Stimulated activated CD4-positive, alpha-beta T cell treated with anti-CD3 and anti-CD28 coated beads, Interleukin-2, amount 100 ng/mL, for 24 hours (primary cell): ENCODE data around the gene TCF7.

ENCODE experiments used
- DNase-seq, 2 donors: peaks; one replicate each; pipeline ENCODE4 v3.0.0-alpha.2; 2020

TCF7 gene

GRCh38 chr5:134131578-134132350 is 17.3 kb downstream of the TCF7 start:
- no peak for DNase-seq

DNA sequence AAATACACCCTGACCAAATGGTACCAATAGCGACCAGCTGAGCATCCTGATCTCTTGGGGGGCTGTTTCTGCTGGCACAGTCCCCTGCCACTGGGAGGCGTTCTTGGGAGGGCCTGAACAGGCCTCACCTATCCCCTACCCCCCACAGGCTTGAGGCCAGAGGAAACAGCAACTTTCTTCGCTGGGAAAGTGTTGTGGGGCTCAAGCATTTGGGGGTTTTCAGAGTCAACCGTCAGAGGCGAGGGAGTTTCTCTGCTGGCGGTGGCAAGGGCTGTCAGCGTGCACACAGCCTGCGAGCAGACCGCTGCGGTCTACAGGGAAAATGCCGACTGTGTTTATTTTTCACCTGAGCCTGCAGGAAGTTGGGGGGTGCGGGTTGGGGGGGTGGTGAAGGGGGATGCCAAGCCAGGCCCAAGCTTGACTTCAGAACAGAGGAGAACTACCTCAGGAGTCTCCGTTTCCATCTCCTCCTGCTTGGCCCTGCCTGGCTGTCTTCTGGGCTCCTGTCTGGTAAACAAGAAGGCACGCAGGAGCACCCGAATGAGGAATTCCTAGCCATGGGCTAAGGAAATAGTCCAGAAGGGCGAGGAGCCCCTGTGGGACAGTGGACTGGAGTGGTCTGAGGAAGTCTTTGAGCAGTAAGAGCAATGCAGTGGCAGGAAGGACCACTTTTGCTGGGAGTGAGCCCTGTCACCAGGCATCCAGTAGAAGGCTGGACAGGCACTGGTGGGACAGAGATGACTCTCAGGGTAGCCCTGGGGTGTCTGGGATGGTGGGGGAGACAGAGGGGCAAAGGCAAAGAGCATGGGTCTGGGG is 18.1 kb downstream of the TCF7 start:
- peak; percentile 71 to 72 for DNase-seq

DNA sequence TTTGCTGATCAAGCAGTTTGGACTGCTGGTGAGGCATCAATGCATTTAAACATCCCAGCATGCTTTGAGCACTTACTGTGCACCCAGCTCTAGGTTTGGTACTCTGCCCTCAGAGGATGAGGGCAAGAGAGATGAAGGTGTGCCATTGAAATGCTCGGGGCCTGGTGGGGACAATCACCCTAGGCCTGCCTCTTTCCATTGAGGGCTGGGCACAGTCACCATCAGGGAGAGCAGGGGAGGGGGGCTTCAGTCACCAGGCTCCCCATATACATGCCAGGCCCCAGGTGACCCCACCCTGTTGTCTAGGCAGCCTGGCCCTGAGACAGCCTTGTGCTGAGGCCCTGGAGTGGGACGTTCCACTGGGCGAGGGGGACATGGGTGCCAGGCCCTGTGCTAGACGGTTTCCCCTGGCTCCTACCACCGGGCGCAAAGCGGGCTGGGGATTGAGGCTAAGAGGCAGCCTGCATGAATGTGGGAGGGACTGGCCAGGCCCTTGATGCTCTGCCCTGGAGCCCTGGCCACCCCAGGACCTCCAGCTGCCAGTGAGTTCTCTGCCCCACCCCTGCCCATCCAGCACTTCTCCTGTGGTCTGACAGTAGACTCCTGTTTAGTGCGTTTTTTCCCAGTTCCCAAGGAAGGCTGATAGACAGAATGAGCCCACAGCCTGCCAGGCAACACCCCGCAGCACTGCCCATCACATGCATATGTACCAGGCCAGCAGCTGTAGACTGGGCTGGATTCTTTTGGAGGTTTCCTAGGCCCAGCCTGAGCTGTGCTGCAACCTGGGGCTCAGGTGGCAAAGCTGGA is 18.9 kb downstream of the TCF7 start:
- DNase-seq, result peak; percentile 10 to 21

DNA sequence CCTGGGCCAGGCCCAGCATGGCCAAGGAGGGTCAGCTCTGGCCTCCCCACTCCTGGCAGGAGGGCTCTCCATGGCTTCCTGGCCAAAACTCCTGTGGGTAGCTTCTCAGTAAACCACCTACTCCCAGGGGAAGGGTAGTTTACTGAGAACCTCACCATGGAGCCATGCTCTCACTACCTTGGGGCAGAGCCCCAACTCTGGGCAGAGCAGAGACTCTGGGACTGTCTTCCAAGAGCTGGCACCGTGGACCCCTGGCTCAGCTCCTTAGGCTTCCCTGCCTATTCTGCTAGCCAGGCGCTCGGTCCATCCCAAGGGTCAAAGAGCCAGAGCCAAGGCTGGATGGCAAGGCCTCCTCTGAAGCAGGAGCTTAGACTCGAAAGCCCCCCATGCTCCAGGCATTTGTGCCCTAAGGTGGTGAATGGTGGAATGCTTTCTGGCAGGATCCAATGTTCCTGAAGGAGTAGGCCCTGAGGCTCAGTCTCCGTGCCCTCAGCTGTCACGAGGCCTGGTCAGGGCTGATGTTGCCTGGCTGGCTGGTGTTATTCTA is 19.6 kb downstream of the TCF7 start:
- peak in 1 of 2 donors; percentile 16 for DNase-seq

GRCh38 chr5:134135091-134135655 is 20.7 kb downstream of the TCF7 start:
- DNase-seq, result peak in 1 of 2 donors; percentile 18

DNA sequence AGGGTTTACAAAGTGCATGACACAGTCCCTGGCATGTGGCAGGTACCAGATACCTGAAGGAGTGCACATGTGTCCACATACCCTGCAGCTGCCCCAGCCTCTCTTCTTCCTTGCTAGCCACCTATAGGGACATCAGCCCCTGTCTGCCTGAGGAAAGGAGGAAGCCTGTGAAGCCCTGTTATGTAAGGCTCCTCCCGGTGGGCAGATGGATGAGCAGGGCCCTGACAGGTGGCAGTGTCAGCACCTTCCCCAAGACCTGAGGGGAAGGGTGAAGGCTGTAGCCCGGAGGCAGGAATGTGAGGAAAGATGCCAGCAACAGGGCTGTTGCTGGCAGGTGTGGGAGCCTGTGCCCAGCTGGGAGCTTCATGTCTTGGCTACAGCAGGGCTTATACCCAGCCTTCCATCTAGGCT is 21.7 kb downstream of the TCF7 start:
- DNase-seq, result peak in 1 of 2 donors; percentile 17

GRCh38 chr5:134136771-134137170 is 22.3 kb downstream of the TCF7 start:
- peak in 1 of 2 donors; percentile 18 for DNase-seq

DNA sequence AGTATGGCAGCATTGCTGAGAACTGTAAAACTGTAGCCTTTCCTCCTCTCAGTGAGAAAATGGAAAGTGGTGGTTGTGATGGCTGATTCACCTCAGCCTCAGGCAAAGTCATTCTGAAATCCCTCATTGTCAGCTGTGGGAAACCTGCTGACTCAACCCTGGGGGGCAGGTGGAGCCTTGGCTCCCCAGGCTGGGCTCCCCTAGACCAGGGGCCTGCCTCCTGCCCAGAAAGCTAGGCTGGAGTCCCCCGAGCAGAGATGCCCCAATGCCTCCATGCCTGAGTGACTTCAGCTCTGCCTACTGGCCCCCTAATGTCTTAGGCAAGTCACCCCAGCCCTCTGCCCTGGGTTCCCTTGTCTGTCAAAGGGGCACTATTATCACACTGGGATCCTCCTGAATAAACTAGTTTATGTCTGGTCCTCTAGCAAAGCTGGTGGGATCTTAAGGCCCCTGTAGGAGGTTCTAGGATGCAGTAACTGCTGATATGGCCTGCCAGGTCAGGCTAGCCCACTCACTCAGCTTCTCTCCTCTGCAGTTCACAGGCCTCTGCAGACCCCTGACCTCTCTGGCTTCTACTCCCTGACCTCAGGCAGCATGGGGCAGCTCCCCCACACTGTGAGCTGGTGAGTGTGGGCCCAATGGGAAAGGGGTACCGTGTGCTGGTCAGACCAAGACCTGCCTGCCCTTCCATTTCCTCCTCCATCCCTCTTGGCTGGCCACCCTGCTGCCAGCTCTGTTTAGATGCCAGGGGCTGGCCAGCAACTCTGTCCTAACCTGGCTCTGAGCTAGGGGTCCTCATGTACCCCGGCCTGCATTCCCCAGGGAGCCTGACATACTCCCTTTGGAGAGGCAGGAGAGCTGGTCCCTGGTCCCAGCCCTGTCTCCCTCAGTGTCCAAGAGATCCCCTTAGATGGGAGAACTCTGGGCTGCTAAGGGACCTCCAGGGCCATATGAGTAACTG is 24.2 kb downstream of the TCF7 start:
- DNase-seq, result peak; percentile 72 to 76

GRCh38 chr5:134139377-134139851 is 24.9 kb downstream of the TCF7 start:
- no peak for DNase-seq

- peak in 1 of 2 donors; percentile 16 for DNase-seq
Measured at GRCh38 chr5:134139891-134140469, 25.5 kb downstream of the TCF7 start.

DNA sequence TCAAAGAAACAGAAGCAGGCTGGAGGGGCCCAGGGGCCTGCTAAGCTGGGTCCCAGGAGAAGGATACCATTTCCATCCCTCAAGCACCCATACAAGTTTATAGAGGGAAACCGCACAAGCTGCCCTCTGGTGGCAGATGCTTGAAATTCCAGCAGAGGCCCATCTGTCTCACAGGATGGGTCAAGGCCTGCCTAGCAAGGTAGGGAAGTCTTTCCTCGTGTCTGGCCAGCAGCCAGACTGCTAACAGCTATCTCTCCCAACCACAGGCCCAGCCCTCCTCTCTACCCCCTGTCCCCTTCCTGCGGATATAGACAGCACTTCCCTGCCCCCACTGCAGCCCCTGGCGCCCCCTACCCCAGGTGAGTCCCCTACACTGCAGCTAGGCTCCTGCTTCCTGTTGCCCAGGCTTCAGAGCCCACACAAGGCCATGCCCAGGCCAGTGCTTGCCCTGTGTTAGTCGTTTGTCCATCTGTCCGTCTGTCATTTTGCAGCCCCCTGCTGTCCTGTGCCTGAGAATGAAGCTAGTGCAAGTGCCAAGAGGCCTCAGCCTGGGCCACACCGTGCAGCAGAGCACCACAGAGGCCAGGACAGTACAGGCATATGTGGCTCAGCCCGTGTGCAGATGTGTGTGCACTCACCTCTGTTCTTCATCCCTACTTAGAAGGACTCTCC is 26.2 kb downstream of the TCF7 start:
- peak; percentile 69 to 72 for DNase-seq

- DNase-seq, result peak; percentile 16 to 26
Measured at GRCh38 chr5:134141331-134142050, 27.0 kb downstream of the TCF7 start.

DNA sequence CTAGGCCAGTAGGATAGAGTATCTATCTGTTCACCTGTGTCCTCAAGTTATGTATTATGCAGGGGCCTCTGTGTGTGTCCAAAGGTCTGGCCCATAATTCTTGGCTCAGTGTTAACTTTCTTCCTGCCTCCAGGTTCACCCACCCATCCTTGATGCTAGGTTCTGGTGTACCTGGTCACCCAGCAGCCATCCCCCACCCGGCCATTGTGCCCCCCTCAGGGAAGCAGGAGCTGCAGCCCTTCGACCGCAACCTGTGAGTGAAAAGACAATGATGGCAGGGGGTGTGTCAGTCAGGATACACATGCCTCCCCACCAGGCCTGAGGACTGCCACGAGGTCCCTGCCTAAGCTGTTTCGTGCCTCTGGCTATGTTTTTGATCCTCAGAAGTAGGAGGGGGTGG is 27.6 kb downstream of the TCF7 start:
- no peak for DNase-seq

DNA sequence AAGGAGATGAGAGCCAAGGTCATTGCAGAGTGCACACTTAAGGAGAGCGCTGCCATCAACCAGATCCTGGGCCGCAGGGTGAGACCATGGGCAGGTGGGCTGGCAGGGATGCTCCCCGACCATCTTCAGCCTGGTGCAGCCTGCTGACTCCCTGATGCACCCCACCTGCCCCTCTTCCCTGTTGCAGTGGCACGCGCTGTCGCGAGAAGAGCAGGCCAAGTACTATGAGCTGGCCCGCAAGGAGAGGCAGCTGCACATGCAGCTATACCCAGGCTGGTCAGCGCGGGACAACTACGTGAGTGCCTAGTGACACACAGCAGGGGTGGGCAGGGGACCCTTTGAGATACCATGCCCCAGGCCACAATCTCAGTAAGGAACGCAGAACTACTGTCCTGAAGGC is 28.3 kb downstream of the TCF7 start:
- DNase-seq, result no peak

- DNase-seq, result no peak
Measured at GRCh38 chr5:134143431-134143830, 28.9 kb downstream of the TCF7 start.

GRCh38 chr5:134143944-134144941 is 29.8 kb downstream of the TCF7 start:
- DNase-seq, result no peak

DNA sequence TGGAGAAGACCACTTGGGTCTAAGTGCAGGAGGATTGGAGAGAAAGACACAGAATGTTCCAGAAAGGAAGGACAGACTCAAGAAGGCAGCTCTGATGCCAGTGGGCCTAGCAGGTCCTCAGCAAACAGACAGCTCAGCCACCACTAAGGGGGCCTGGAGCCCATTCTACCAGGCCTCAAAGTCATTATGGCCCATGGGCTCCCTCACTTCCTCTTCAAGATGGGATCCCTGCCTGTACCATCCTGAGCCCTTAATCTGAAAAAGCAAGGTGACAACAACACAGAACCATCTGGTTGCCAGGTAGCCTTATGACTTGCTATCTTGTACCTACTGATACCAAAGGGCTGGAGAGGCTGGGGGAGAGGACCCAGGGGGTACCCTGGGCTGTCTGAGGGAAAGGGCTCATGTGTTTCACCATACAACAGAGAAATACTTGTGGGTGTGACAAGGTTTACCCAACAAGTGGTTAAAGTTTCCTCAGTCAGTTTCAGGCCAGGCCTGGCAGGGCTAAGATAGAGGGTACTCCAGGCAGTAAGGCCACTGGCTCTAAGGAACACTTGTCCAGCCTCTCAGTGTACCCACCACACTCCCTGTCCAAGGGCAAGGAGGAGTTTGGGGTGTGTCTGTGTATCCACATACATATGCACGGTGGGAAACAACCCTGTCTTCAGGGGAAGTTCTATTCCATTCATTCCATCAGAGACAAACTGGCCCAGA is 30.7 kb downstream of the TCF7 start:
- no peak for DNase-seq
